HG03060 (cell line): Measurements from ENCODE around the gene GP1BA.

Experiments
- ATAC-seq: cut with Tn5 transposase; IDR thresholded peaks from one replicate; pipeline ENCODE4 v1.9.1; 2021; ENCODE audit warnings: low read depth, moderate number of reproducible peaks; ENCODE audit not compliant: unreplicated experiment

Gene GP1BA

GRCh38 chr17:4949321-4950074 is 17.4 kb downstream of the GP1BA start:
- ATAC-seq: peak; percentile 29

DNA sequence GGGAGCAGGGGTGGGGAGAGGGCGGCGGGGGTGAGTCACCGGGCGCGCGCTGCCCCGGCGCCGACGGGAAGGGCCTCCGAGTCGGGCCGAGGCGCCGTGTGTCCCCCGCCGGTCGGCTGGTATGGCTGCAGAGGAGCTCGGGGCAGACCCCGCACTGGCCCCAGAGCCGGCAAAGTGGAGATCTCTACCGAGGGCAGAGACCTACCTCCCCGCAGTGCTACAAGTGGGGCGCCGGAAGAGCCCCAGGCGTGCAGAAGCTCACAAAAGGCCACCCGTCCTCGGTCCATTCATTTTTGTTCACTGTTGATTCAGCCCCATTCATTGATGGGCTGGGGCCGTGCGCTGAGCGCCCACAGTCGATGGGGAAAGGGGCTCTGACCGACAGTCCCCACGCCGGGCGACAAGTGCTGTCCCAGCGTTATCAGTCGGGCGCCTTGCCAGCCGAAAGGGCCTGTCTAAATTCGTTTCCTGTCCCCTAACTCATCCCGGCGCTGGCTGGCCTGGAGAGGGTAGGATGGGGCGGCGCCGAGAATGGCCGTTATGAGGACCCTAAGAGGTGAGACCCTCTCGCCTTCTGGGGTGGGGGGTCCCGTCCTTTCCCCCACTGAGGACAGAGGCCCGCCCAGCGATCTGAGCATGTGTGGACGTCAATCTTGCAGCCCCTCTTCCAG is 18.1 kb downstream of the GP1BA start:
- ATAC-seq: no peak

DNA sequence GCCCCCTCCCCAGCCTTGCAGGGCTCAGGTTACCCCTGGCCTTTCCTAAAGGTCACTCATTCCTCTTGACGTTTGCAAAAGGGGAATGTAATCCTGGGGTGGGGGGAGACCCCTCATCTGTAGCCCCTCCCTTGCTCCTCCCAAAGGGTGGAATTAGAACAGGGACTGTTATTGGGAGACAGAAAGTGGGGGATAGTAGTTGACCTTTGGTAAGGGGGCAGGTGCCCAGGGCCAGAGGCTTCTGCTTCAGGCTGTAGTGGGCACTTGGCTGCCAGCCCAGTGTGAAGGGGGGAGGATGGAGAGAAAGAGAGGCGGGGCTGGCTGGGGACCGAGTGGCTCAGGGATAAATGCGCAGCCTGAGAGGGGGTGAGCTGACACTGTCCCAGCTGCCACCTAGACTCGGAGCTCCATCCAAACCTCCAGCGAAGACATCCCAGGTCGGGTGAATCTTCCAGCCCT is 18.7 kb downstream of the GP1BA start, which contains the start of gene ENO3:
ENO3 (plus strand) TSS at position 374 of the 459 bp plus-strand sequence. CDS start 711 bp downstream, outside the sequence.
- no peak for ATAC-seq

DNA sequence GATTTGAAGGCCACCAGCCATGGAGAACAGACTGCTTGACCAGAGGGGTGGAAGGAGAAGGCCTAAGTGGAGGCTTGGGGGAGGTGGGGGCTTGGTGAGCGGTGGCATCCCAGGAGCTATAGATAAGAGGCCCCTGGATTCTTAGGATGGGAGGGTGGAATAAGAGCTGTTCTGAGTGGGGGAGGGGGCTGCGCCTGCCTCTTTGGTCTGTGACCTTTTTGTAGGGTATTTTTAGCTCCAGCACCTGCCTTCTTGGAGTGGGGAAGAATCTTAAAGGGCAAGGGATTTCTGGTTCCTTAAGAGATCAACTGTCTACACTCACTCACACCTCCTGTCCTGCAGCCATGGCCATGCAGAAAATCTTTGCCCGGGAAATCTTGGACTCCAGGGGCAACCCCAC is 19.4 kb downstream of the GP1BA start:
- no peak for ATAC-seq

DNA sequence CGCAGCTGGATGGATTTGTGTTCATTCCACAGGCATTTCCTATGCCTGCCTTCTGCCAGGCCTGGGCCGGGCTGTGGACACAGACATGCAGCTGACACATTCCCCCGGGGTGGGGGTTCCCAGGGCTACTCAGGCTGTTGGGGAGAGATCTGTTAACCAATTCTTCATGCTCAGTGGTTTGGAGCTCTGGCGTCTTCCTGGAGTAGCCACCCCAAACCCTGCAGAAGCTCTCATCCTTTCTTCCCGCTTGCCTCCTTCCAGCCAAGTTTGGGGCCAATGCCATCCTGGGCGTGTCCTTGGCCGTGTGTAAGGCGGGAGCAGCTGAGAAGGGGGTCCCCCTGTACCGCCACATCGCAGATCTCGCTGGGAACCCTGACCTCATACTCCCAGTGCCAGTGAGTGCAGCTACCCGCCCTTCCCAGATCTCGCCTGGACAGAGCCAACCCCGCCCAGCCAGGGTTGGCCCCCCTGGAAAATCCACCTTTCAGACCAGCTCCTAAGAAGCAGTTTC is 21.4 kb downstream of the GP1BA start:
- no peak for ATAC-seq

GRCh38 chr17:4955091-4955490 is 23.0 kb downstream of the GP1BA start:
- no peak for ATAC-seq

DNA sequence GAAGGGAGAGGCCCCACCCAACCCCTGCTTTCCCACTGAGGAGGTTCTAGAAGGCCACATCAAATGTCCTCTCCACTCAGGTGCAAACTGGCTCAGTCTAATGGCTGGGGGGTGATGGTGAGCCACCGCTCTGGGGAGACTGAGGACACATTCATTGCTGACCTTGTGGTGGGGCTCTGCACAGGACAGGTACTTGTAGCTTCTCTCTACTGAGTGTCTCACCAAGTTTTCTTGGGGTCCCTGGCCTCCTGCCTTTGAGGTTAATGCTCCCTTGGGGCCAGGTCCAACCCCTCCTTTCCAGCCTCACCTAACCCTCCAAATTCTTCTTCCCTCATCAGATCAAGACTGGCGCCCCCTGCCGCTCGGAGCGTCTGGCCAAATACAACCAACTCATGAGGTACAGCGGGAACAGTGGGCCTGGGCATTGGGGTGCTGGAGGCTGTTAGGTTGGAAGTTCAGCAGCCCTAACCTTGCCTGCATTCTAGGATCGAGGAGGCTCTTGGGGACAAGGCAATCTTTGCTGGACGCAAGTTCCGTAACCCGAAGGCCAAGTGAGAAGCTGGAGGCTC is 24.5 kb downstream of the GP1BA start:
- no peak for ATAC-seq

- no peak for ATAC-seq
Measured at GRCh38 chr17:4958102-4958501, 26.0 kb downstream of the GP1BA start.

- no peak for ATAC-seq
Measured at GRCh38 chr17:4959261-4959965, 27.3 kb downstream of the GP1BA start.

DNA sequence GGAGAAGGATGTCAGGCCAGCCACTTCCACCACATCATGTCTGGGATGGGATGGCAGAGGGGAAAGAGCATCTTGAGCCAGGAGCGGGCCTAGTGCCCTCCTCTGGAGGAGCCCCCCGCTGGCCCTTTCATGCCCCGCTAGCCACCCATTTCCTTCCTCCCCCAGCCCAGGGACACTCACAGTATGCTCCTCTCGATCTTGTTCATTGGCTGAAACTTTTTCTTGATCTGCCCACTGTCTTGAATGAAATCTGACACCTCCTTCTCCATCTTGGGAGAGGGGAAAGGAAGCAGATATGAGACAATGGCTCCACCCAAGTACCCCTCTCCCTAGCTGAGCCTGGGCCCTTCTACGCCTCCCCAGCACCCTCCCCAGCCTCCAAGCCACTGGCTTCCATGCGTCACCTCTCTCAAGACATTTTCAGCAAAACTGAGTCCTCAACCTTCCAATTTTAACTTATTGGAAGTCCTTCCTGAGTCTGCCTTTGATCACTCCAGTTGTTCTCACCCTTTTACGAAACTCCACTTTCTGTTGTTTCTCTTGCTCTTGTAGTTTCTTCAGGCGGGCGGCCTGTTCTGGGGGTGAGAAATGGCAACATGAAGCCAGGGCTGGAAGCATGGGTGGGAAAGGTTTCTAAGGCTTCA is 28.3 kb downstream of the GP1BA start:
- ATAC-seq: no peak

GRCh38 chr17:4965311-4965986 is 33.4 kb downstream of the GP1BA start:
- no peak for ATAC-seq

DNA sequence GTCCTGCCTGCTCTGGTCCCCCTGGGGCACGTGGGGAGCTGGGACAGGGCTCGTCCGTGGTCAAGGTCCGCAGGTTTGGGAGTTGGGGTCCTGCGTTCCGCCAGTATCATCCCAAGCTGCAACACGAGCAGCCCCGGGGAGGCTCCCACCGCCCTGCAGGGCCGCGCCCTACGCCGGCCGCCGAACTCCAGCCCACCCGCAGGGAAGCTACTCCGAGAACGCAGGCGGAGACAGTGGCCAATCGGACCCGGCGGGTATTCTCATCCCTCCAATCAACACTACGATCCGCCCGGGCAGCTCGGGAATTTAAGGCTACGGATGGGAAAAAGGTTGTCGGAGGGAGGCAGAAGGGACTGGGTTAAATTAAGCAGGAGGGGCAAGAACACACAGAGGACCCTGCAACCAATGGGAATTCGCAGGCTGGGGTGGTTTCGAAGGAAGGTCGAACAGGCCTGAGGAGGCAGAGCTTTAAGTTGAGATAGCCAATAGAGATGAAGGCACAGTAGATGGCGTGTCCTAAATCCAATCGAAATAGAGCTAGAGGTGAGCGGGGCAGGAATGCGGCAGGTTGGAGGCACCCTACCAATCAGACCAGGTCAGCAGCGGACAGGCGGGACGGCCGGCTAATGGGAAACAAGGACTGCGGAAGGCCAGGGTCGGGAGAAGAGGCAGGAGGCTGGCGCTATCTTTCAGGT is 34.9 kb downstream of the GP1BA start:
- ATAC-seq: peak; percentile 73

DNA sequence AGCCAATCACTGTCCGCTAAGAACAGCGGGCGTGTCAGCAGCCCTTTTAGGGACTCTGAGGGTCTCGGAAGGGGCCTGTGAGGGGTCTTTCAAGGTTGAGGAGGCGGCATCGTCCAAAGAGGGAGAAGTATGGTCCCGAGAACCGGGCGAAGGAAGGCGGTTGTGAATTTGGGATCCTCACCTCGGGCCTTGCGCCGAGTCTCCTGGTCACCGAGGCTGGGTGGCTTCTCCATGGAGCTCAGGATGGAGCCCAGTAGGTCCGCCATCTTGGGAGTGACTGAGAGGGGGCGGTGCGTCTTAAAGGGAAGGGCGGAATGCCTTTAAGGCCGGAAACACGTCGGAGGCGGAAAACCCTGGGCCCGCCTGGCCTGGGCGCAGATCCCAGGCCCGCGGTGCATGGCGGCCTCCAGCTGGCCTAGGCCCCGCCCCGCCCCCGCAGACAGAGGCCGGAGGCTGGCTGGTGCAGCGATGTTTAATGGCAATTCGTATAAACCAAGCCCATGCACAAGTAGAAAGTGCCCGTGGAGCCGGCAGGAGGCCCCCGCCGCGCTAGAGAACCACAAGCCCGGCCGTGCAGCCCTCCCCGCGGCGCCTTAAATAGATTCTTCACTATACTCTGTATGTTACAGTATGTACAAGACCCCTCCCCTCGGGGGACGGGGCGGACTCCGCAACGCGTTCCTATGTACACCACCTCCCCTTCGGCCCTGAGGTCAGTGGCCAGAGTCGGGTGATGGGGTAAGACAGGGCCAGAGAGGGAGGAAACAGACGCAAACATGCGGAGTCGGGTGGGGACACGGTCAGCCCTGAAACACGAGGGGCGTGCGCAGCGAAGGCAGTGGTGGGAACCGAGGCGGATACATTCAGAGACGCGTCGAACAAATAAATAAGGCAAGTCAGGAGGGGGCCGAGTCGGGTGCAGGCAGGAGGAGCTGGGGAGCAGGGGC is 35.7 kb downstream of the GP1BA start, which contains the start of gene SPAG7:
SPAG7 (minus strand) TSS at position 279 of the 947 bp plus-strand sequence; CDS start at position 266, 13 bp downstream.
- ATAC-seq: peak; percentile 48

GRCh38 chr17:4968486-4969046 is 36.5 kb downstream of the GP1BA start:
- no peak for ATAC-seq

GRCh38 chr17:4969047-4969550 is 37.0 kb downstream of the GP1BA start:
- ATAC-seq: no peak

GRCh38 chr17:4969551-4970173 is 37.6 kb downstream of the GP1BA start:
- ATAC-seq: no peak

DNA sequence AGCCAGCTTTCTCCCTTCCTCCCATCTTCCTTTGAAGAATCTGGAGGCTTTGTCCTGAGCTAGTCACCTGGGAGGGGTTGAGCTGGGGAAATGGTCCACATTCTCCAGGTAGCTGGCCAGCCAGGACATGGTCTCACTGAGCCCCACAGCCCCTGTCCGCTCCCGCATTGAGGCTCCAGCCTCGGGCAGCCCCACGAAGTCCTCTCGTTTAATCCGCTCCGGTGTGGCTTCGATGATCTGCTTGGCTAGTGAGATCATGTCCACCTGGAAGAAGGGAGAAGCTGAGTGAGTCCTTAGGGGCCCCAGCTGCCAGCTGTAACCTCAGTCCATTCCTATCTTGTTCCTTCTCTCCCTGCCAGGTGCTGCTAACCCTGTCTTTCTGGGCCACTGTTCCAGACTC is 38.2 kb downstream of the GP1BA start:
- ATAC-seq: no peak
